PFSK-1 (cell line): ENCODE measurements around the gene AATK.

Experiments used
- FOXP2 ChIP-seq: optimal IDR thresholded peaks from 2 replicates; pipeline ENCODE3; 2011; ENCODE audit warnings: borderline replicate concordance, control low read depth, inconsistent platforms; ENCODE audit not compliant: insufficient read depth; ENCODE audit errors: extremely low read length, extremely low read depth
- POLR2AphosphoS5 ChIP-seq: IDR thresholded peaks from 2 replicates; pipeline ENCODE4 v1.6.1; 2012; ENCODE audit warnings: low read depth, mild to moderate bottlenecking, control low read depth, low read length, moderate library complexity
- REST ChIP-seq, 2 experiments: IDR thresholded peaks; 2 replicates each; pipeline versions ENCODE4 v1.6.1 to v1.8.0; 2011 to 2012; ENCODE audit warnings: low read depth in 2 of 2, low read length in 2 of 2, control low read depth in 1 of 2, inconsistent platforms in 1 of 2, mild to moderate bottlenecking in 1 of 2, moderate library complexity in 1 of 2; ENCODE audit not compliant: insufficient read depth in 1 of 2
- SIN3A ChIP-seq: IDR thresholded peaks from 2 replicates; pipeline ENCODE4 v1.6.1; 2012; ENCODE audit warnings: mild to moderate bottlenecking, low read length, moderate library complexity, borderline replicate concordance; ENCODE audit not compliant: insufficient read depth
- TAF1 ChIP-seq: IDR thresholded peaks from 2 replicates; pipeline ENCODE4 v1.6.1; 2012; ENCODE audit warnings: low read length, control low read depth, borderline replicate concordance; ENCODE audit not compliant: insufficient read depth

DNA sequence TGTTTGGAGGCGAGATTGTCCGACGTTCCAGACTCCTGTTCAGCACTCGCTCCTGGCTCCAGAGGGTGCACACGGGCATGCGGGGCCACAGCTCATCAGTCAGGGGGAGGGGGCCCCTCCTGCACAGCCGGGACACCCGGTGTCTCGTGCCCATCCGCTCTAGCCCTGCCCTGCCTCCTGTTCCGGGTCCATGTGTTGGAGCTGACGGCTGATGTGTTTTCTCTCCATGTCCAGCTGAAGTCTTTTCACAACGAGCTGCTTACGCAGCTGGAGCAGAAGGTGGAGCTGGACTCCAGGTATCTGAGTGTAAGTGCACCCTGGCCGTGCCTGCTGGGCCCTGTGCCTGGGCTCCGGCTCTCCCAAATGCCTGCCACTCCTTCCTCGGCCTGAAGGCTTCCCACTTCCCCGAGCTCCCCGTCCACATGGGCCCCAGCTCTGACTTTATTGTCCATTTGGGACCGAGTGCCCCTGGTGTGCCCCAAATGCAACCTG is 80.6 kb downstream of the AATK start:
- no peak for TF ChIP-seq POLR2AphosphoS5
- no peak for TF ChIP-seq REST (IDR thresholded peaks at IDR 0.05; ENCODE audit: insufficient read depth in 1 of 2, low read depth in 2 of 2, low read length in 2 of 2)
- TF ChIP-seq TAF1, result no peak
- no peak for TF ChIP-seq SIN3A
- no peak for TF ChIP-seq FOXP2
